ENCODE data around the gene PPP2R1A. TPM values are rescaled to one million over a fixed set of nuclear protein-coding genes. Genes with fewer than 3 reads are reported as not detected.

The PPP2R1A gene
- total RNA-seq, 1 donor from 2014 or later, result 307 TPM

DNA sequence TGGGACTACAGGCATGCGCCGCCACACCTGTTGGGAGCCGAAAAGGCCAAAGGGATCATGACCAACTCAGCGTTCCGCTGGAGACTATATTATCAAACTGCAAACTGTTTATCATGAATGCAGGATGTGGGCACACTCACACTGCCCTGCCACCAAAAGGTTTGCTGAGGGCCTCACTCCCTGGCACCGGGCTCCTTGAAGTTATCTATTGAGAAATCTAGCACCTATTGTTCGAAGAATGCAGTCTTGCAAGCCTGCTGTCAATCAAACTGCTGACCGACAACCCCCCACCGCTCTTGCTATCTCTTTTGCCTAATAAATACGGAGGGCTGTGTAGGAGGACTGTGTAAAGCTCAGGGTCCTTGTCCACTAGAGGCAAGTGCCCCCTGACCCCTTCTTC is 13.3 kb upstream of the PPP2R1A start:
- TF ChIP-seq, protein P1, sequence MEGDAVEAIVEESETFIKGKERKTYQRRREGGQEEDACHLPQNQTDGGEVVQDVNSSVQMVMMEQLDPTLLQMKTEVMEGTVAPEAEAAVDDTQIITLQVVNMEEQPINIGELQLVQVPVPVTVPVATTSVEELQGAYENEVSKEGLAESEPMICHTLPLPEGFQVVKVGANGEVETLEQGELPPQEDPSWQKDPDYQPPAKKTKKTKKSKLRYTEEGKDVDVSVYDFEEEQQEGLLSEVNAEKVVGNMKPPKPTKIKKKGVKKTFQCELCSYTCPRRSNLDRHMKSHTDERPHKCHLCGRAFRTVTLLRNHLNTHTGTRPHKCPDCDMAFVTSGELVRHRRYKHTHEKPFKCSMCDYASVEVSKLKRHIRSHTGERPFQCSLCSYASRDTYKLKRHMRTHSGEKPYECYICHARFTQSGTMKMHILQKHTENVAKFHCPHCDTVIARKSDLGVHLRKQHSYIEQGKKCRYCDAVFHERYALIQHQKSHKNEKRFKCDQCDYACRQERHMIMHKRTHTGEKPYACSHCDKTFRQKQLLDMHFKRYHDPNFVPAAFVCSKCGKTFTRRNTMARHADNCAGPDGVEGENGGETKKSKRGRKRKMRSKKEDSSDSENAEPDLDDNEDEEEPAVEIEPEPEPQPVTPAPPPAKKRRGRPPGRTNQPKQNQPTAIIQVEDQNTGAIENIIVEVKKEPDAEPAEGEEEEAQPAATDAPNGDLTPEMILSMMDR (IDR thresholded peaks at IDR 0.05; ENCODE audit: unreplicated experiment), result no peak
- peaks cover 15% of the 10 kb centered on the region for H3K4me1 Mint-ChIP-seq (ENCODE audit: low read depth)
- peak overlapping the region; percentile 69 for H3K27ac Mint-ChIP-seq
- no peaks in the 10 kb centered on the region for H3K27me3 Mint-ChIP-seq
- H3K9me3 Mint-ChIP-seq (ENCODE audit: low read depth), result peaks cover 3% of the 10 kb centered on the region
- no peak for DNase-seq (ENCODE audit: low spot score, unreplicated experiment)
- no peaks in the 10 kb centered on the region for H3K36me3 Mint-ChIP-seq (ENCODE audit: insufficient read depth)
- H3K4me3 Mint-ChIP-seq (ENCODE audit: low read depth), result no peak overlapping the region

DNA sequence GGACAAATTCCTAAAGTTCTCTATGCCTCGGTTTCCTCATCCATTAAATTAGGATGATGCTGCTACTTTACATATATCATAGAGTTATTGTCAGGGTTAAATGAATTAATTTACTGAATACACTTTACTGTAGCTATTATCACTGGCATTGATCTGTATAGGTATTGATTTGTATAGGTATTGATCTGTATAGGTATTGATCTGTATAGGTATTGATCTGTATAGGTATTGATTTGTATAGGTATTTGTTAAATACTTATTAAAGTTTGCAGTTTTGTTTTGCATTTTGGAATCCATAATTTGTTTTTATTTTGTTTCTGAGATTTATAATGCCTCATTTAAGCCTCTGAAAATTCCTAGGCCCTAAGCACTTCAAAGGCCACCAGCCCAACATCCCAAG is 2.4 kb upstream of the PPP2R1A start:
- peaks cover 4% of the 10 kb centered on the region for H3K36me3 Mint-ChIP-seq (ENCODE audit: insufficient read depth)

DNA sequence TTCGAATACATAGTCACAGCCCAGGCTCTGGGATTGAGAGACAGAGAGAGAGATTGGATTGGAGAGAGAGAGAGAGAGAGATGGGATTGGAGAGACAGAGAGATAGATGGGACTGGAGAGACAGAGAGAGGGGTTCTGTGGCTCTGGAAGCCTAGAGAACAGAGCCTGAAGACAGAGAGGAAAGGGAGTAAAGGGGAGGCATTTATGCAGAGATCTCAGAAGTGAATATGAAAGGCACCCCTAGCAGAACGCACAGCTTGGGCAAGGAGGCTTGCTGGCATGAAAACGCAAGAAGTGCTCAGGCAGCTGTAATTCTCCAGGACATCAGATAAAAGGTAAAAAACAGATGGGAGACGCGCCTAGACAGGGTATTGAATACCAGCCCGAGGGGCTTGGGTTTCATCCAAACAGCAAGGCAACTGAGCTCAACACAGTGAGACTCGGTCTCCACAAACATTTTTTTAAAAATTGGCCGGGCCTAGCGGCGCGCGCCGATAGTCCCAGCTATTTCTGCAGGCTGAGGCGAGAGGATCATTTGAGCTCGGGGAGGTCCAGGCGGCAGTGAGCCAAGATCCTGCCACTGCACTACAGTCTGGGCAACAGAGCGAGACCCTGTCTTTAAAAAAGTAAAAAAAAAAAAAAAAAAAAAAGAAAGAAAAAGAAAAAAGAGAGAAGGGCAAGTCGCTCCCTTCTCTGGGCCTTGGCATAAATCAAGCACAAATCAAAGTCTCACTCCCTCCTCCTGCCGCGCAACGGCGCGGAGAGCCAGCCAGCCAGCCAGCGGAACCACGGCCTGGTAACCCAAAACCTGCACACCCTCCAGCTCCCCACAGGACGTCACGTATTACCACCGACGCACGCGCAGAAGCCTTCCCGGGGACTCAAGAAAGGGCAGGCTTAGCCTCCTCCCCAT is 774 bp upstream of the PPP2R1A start:
- H3K4me3 Mint-ChIP-seq (ENCODE audit: low read depth), result peak overlapping the region; percentile 94
- H3K27me3 Mint-ChIP-seq, result no peaks in the 10 kb centered on the region
- H3K9me3 Mint-ChIP-seq (ENCODE audit: low read depth), result no peaks in the 10 kb centered on the region
- TF ChIP-seq, protein P1 (IDR thresholded peaks at IDR 0.05; ENCODE audit: unreplicated experiment), result peak; percentile 9
- DNase-seq (ENCODE audit: low spot score, unreplicated experiment), result peak; percentile 15
- H3K27ac Mint-ChIP-seq, result peak overlapping the region; percentile 100
- H3K4me1 Mint-ChIP-seq (ENCODE audit: low read depth), result peaks cover 24% of the 10 kb centered on the region
- H3K36me3 Mint-ChIP-seq (ENCODE audit: insufficient read depth), result peaks cover 8% of the 10 kb centered on the region

More for the DNA sequence above, 2.4 kb upstream of the PPP2R1A start:
- Mint-ChIP-seq H3K9me3 (ENCODE audit: low read depth) (no peaks in the 10 kb centered on the region), H3K4me3 (ENCODE audit: low read depth) (no peak overlapping the region), H3K27ac (no peak overlapping the region), H3K27me3 (no peaks in the 10 kb centered on the region), H3K4me1 (ENCODE audit: low read depth) (peaks cover 18% of the 10 kb centered on the region)
- no peak for DNase-seq (ENCODE audit: low spot score, unreplicated experiment)
- TF ChIP-seq, protein P1 (IDR thresholded peaks at IDR 0.05; ENCODE audit: unreplicated experiment), result no peak

DNA sequence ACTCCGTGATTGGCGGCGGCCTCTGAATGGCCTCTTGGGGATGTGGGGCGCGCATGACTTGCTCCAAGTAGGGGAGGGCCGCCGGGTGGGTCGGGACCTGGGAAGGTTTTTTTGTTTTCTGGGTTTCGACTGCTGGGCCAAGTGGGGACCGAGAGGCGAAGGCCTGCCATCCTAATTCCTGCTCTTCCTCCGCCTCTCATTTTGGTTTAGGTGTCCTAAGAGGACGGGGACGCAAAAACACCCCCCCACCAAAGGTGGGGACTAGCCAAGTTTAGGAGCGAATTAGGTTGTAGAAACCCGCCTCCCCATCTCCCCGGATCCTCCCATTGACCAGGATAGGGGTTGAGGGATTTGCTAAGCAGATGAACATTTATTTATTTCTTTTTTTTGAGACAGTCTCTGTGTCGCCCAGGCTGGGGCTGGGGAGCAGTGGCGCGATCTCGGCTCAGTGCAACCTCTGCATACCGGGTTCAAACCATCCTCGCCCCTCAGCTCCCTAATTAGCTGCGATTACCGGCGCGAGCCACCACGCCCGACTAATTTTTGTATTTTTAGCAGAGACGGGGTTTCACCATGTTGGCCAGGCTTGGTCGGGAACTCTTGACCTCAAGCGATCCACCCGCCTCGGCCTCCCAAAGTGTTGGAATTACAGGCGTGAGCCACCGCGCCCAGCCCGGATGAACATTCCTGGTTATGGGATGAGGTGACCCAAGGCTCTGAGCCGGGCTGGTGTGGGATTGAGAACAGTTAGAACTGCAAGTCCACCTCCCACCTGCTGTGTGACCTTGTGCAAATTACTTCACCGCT is 838 bp downstream of the PPP2R1A start:
- Mint-ChIP-seq H3K27me3 (no peaks in the 10 kb centered on the region), H3K4me1 (ENCODE audit: low read depth) (peaks cover 31% of the 10 kb centered on the region), H3K4me3 (ENCODE audit: low read depth) (peak overlapping the region; percentile 94), H3K27ac (peak overlapping the region; percentile 100), H3K9me3 (ENCODE audit: low read depth) (no peaks in the 10 kb centered on the region), H3K36me3 (ENCODE audit: insufficient read depth) (peaks cover 13% of the 10 kb centered on the region)
- DNase-seq (ENCODE audit: low spot score, unreplicated experiment), result no peak
- TF ChIP-seq, protein P1 (IDR thresholded peaks at IDR 0.05; ENCODE audit: unreplicated experiment), result no peak

DNA sequence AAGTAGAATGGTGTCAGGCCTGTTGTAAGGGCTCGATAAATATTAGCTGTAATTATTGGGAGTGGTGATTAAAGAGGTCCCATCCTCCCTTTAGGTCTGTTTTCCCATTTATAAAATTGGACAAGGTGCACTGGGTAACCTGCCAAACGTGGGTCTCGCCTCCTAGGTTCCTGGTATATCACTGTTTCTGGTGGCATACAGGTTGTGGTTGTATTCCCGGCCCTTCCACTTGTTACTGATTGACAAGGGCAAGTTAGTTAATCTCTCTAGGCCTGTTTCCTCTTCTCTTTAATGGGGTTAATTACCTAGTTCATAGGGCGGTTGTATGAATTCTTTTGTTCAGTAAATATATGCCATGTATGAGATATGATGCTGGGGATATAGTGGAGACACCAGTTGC is 1.5 kb downstream of the PPP2R1A start:
- peaks cover 14% of the 10 kb centered on the region for H3K36me3 Mint-ChIP-seq (ENCODE audit: insufficient read depth)
- no peaks in the 10 kb centered on the region for H3K9me3 Mint-ChIP-seq (ENCODE audit: low read depth)
- TF ChIP-seq, protein P1 (IDR thresholded peaks at IDR 0.05; ENCODE audit: unreplicated experiment), result no peak
- peaks cover 31% of the 10 kb centered on the region for H3K4me1 Mint-ChIP-seq (ENCODE audit: low read depth)
- DNase-seq (ENCODE audit: low spot score, unreplicated experiment), result no peak
- H3K27ac Mint-ChIP-seq, result peak overlapping the region; percentile 100
- no peaks in the 10 kb centered on the region for H3K27me3 Mint-ChIP-seq
- peak overlapping the region; percentile 94 for H3K4me3 Mint-ChIP-seq (ENCODE audit: low read depth)
